ENCODE data around the gene CDH4. TPM values are rescaled to one million over a fixed set of nuclear protein-coding genes. Genes with fewer than 3 reads are reported as not detected.

The CDH4 gene
- total and polyA plus RNA-seq, 2 of the 8 experiments (the other 6 are each of a cell fraction or from before 2014, with no cell fraction given) = 4.3 to 7.9 TPM

- no peak overlapping the region for H2AK5ac ChIP-seq (ENCODE audit: low read depth, low read length)
- H3K27me3 ChIP-seq (replicated peaks in 1 of 4; ENCODE audit: control insufficient read depth in 3 of 4, extremely low read depth in 1 of 4, insufficient read depth in 3 of 4, low read length in 3 of 4) = peaks cover 0 to 4% (median 2%) of the 10 kb centered on the region in 4 experiments; a peak in 3 of 7 replicates
- H3K4me2 ChIP-seq (ENCODE audit: insufficient read depth in 1 of 2, low read depth in 2 of 2, low read length in 2 of 2) = no peak overlapping the region
- TF ChIP-seq NANOG (IDR thresholded peaks at IDR 0.05; ENCODE audit: insufficient read depth, low read depth, low read length, poor library complexity, severe bottlenecking) (no peak), RBBP5 (IDR thresholded peaks at IDR 0.05; ENCODE audit: borderline replicate concordance, low read depth, low read length) (no peak), USF2 (IDR thresholded peaks at IDR 0.05; ENCODE audit: low read length) (no peak), ZNF274 (IDR thresholded peaks at IDR 0.05; ENCODE audit: borderline replicate concordance, extremely low read depth, low read length) (no peak), SP2 (IDR thresholded peaks at IDR 0.05; ENCODE audit: low read length) (no peak), EGR1 (IDR thresholded peaks at IDR 0.05; ENCODE audit: borderline replicate concordance, low read depth, low read length) (no peak)
- POLR2A ChIA-PET (ENCODE audit: partially characterized antibody) = no interaction called here
- no peak overlapping the region for H2BK120ac ChIP-seq (replicated peaks; ENCODE audit: low read depth, low read length)
- H2BK12ac ChIP-seq (ENCODE audit: low read depth, low read length) = no peak overlapping the region
- no peak overlapping the region for H2BK5ac ChIP-seq (ENCODE audit: low read depth, low read length)
- no peaks in the 10 kb centered on the region for H3K4me1 ChIP-seq (replicated peaks in 1 of 4; ENCODE audit: control insufficient read depth in 3 of 4, insufficient read depth in 4 of 4, low read length in 3 of 4)
- H3K79me2 ChIP-seq (ENCODE audit: control insufficient read depth in 1 of 2, insufficient read depth in 2 of 2, low read length in 2 of 2) = no peaks in the 10 kb centered on the region
- H3K9ac ChIP-seq (replicated peaks in 1 of 4; ENCODE audit: extremely low read depth in 1 of 4, low read depth in 3 of 4, low read length in 3 of 4) = no peak overlapping the region
- H2BK20ac ChIP-seq (ENCODE audit: low read length) = no peak overlapping the region
- 96% methylated on average over 8 of the region's 8 CpGs; no CpG with 5 or more reads in 1 of the 2 experiments for WGBS, 2 experiments (ENCODE audit: extremely low coverage in 1 of 2, insufficient coverage in 1 of 2, insufficient read length in 1 of 2, insufficient replicate concordance in 2 of 2, low coverage in 1 of 2, low lambda C conversion rate in 2 of 2, missing lambda C conversion rate in 1 of 2)
- H3K23me2 ChIP-seq (ENCODE audit: low read depth, low read length) = peaks cover 1% of the 10 kb centered on the region; the same call in 1 of the 2 replicates
- no peak overlapping the region for H3K27ac ChIP-seq (ENCODE audit: low read depth, low read length)
- no peak overlapping the region for H3K56ac ChIP-seq (replicated peaks; ENCODE audit: insufficient read length, low read depth, low read length)
- H3K18ac ChIP-seq (ENCODE audit: extremely low read depth, low read length) = no peak overlapping the region
- H4K20me1 ChIP-seq (replicated peaks in 1 of 2; ENCODE audit: control insufficient read depth in 1 of 2, insufficient read depth in 2 of 2, low read length in 2 of 2) = peaks cover 2% of the 10 kb centered on the region in 2 experiments
- no peak overlapping the region for H2AFZ ChIP-seq (ENCODE audit: low read length)
- H3K36me3 ChIP-seq (ENCODE audit: control insufficient read depth in 2 of 4, insufficient read depth in 4 of 4, low read length in 3 of 4) = no peaks in the 10 kb centered on the region
- H2BK15ac ChIP-seq (ENCODE audit: low read length) = no peak overlapping the region
- DNase-seq (ENCODE audit: low read depth in 1 of 2, low spot score in 2 of 2) (no peak), FAIRE-seq (no peak)
- H3K9me3 ChIP-seq (ENCODE audit: insufficient read depth in 2 of 2, low read depth in 1 of 2, low read length in 1 of 2) = no peaks in the 10 kb centered on the region
- no peak overlapping the region for H4K5ac ChIP-seq (ENCODE audit: insufficient read length, low read depth, low read length)
- CTCF ChIA-PET (ENCODE audit: partially characterized antibody) = interaction anchor here (1.4 kb wide), 2 partner anchors 12 to 18 kb away, joined by 4 read pairs; no protein-coding TSS in a partner anchor
- H3K4me3 ChIP-seq (ENCODE audit: extremely low read depth in 1 of 4, insufficient read depth in 2 of 4, low read depth in 3 of 4, low read length in 4 of 4) = no peak overlapping the region
- H4K91ac ChIP-seq (replicated peaks; ENCODE audit: insufficient read length, low read length) = no peak overlapping the region
- H3K4ac ChIP-seq (replicated peaks; ENCODE audit: insufficient read length, low read depth, low read length) = no peak overlapping the region
- no peak overlapping the region for H4K8ac ChIP-seq (ENCODE audit: extremely low read depth, insufficient read depth, low read length)
- no peak overlapping the region for H3K23ac ChIP-seq (ENCODE audit: insufficient read length)
- no peak overlapping the region for H3K14ac ChIP-seq (ENCODE audit: insufficient read length)
- H3K79me1 ChIP-seq (ENCODE audit: low read depth, low read length) = 0 out of 2 replicates have a peak, but pooled peaks cover 2% of the 10 kb centered on the region
These were observed 373.2 kb downstream of the CDH4 start for GRCh38 chr20:61625246-61625645.

Data from H1 (cell line).